ENCODE results near the gene TMIGD3.

- TF ChIP-seq TAF1 (IDR thresholded peaks at IDR 0.05; ENCODE audit: low read depth, low read length), result no peak
- no peak for TF ChIP-seq POLR2AphosphoS5 (IDR thresholded peaks at IDR 0.05; ENCODE audit: low read depth, low read length)
- TF ChIP-seq PAX5 (IDR thresholded peaks at IDR 0.05; ENCODE audit: insufficient read depth, low read length, severe bottlenecking), result no peak
Measured at GRCh38 chr1:111520053-111520452, 16.6 kb upstream of the TMIGD3 start.
